ENCODE data around the gene NENF.
"Not testable (repeated sequence)": the region's sequence is repeated elsewhere in the genome, so short reads cannot be mapped to it uniquely, and the experiment has no call there.

The NENF gene

GRCh38 chr1:212471286-212471685 lies 38.6 kb downstream of the NENF start:
- in situ Hi-C loops (cut with HindIII; ENCODE audit: low sequenced_read_pairs), result no loop called here
- no peak overlapping the region for H3K4me3 ChIP-seq (ENCODE audit: low read depth, low read length)

GRCh38 chr1:212471891-212472675 lies 39.4 kb downstream of the NENF start:
- no peak for TF ChIP-seq CTCF (IDR thresholded peaks at IDR 0.05; ENCODE audit: low read depth, low read length)
- in situ Hi-C loops (cut with HindIII; ENCODE audit: low sequenced_read_pairs), result no loop called here
- no peak overlapping the region for H3K4me3 ChIP-seq (ENCODE audit: low read depth, low read length)
- DNase-seq (ENCODE audit: low read depth, low spot score), result no peak

More at GRCh38 chr1:212471286-212471685, 38.6 kb downstream of the NENF start:
- DNase-seq (ENCODE audit: low read depth, low spot score), result no peak
- TF ChIP-seq CTCF (IDR thresholded peaks at IDR 0.05; ENCODE audit: low read depth, low read length), result no peak

GRCh38 chr1:212473729-212474128 lies 41.0 kb downstream of the NENF start:
- no peak for DNase-seq (ENCODE audit: low read depth, low spot score)
- TF ChIP-seq CTCF (IDR thresholded peaks at IDR 0.05; ENCODE audit: low read depth, low read length), result no peak
- in situ Hi-C loops (cut with HindIII; ENCODE audit: low sequenced_read_pairs), result no loop called here
- H3K4me3 ChIP-seq (ENCODE audit: low read depth, low read length), result no peak overlapping the region

- no peak overlapping the region for H3K4me3 ChIP-seq (ENCODE audit: low read depth, low read length)
- in situ Hi-C loops (cut with HindIII; ENCODE audit: low sequenced_read_pairs), result no loop called here
- no peak for DNase-seq (ENCODE audit: low read depth, low spot score)
- TF ChIP-seq CTCF (IDR thresholded peaks at IDR 0.05; ENCODE audit: low read depth, low read length), result no peak
Measured at GRCh38 chr1:212475151-212475550, 42.4 kb downstream of the NENF start.

- H3K4me3 ChIP-seq (ENCODE audit: low read depth, low read length); in situ Hi-C loops (cut with HindIII; ENCODE audit: low sequenced_read_pairs); DNase-seq (ENCODE audit: low read depth, low spot score): not testable (repeated sequence)
Measured at GRCh38 chr1:212475831-212476230, 43.1 kb downstream of the NENF start.

GRCh38 chr1:212477014-212477679 lies 44.4 kb downstream of the NENF start:
- in situ Hi-C loops (cut with HindIII; ENCODE audit: low sequenced_read_pairs), result no loop called here
- peak; percentile 84 for DNase-seq (ENCODE audit: low read depth, low spot score)
- no peak overlapping the region for H3K4me3 ChIP-seq (ENCODE audit: low read depth, low read length)
- TF ChIP-seq CTCF (IDR thresholded peaks at IDR 0.05; ENCODE audit: low read depth, low read length), result peak; percentile 97
